ENCODE measurements around the gene DSC1. TPM values are rescaled to one million over a fixed set of nuclear protein-coding genes. Genes with fewer than 3 reads are reported as not detected.

The DSC1 gene
- not detected for total RNA-seq

- Histone ChIP-seq H3K36me3 (no peaks in the 10 kb centered on the region), H3K27me3 (no peaks in the 10 kb centered on the region), H3K4me3 (no peak within 1 kb of the TSS), H3K4me1 (no peaks in the 10 kb centered on the region), H3K9me3 (no peaks in the 10 kb centered on the region), H3K27ac (no peak within 1 kb of the TSS)
- DNase-seq (ENCODE audit: low spot score in 2 of 2), result no peak
- no peak for TF ChIP-seq CTCF (IDR thresholded peaks at IDR 0.05)
- intact Hi-C loops (cut with DNase I), result no loop called here
These were observed at the start of gene DSC1 for GRCh38 chr18:31162825-31163435. DSC1 (minus strand) TSS chr18:31162856; CDS start chr18:31162594, 262 bp downstream.

GRCh38 chr18:31211047-31211446 lies 48.4 kb upstream of the DSC1 start:
- H3K4me1 ChIP-seq, result no peaks in the 10 kb centered on the region
- H3K27me3 ChIP-seq, result no peaks in the 10 kb centered on the region
- no peak overlapping the region for H3K4me3 ChIP-seq
- no peaks in the 10 kb centered on the region for H3K36me3 ChIP-seq
- TF ChIP-seq CTCF (IDR thresholded peaks at IDR 0.05), result no peak
- H3K9me3 ChIP-seq, result no peaks in the 10 kb centered on the region
- intact Hi-C loops (cut with DNase I), result no loop called here
- H3K27ac ChIP-seq, result no peak overlapping the region
- no peak for DNase-seq (ENCODE audit: low spot score in 2 of 2)

- H3K27me3 ChIP-seq, result no peaks in the 10 kb centered on the region
- no peak overlapping the region for H3K27ac ChIP-seq
- no peak overlapping the region for H3K4me3 ChIP-seq
- no peak for TF ChIP-seq CTCF (IDR thresholded peaks at IDR 0.05)
- no peaks in the 10 kb centered on the region for H3K9me3 ChIP-seq
- H3K36me3 ChIP-seq, result no peaks in the 10 kb centered on the region
- H3K4me1 ChIP-seq, result no peaks in the 10 kb centered on the region
- intact Hi-C loops (cut with DNase I), result no loop called here
- DNase-seq (ENCODE audit: low spot score in 2 of 2), result no peak
These were observed 46.4 kb upstream of the DSC1 start for GRCh38 chr18:31209041-31209440.

- intact Hi-C loops (cut with DNase I), result no loop called here
These were observed 44.7 kb upstream of the DSC1 start for GRCh38 chr18:31207391-31207790.

GRCh38 chr18:31206787-31207381 lies 44.2 kb upstream of the DSC1 start:
- Histone ChIP-seq H3K36me3 (no peaks in the 10 kb centered on the region), H3K27me3 (no peaks in the 10 kb centered on the region), H3K4me1 (no peaks in the 10 kb centered on the region), H3K4me3 (no peak overlapping the region), H3K9me3 (no peaks in the 10 kb centered on the region), H3K27ac (no peak overlapping the region)
- peak; percentile 14 to 66 for DNase-seq (ENCODE audit: low spot score in 2 of 2)
- TF ChIP-seq CTCF (IDR thresholded peaks at IDR 0.05), result peak in 1 of 3 experiments; percentile 6
- intact Hi-C loops (cut with DNase I), result no loop called here

More at GRCh38 chr18:31207391-31207790, 44.7 kb upstream of the DSC1 start:
- Histone ChIP-seq H3K27ac (no peak overlapping the region), H3K27me3 (no peaks in the 10 kb centered on the region), H3K4me3 (no peak overlapping the region), H3K9me3 (no peaks in the 10 kb centered on the region), H3K36me3 (no peaks in the 10 kb centered on the region), H3K4me1 (no peaks in the 10 kb centered on the region)
- no peak for DNase-seq (ENCODE audit: low spot score in 2 of 2)
- TF ChIP-seq CTCF (IDR thresholded peaks at IDR 0.05), result no peak
